AG10803 (cell line): ENCODE results near the gene EDN2.
A peak's percentile ranks its signal among the peaks of the same experiment; 100 is the strongest.

Experiments used
- DNase-seq: peaks from one replicate; pipeline ENCODE4 v3.0.0; 2010; ENCODE audit warnings: low read depth
- H3K4me3 ChIP-seq: 2 replicates; pipeline ENCODE4 v1.5.1; 2011; ENCODE audit warnings: mild to moderate bottlenecking, low read length, control low read depth
- CTCF ChIP-seq: conservative IDR thresholded peaks from 2 replicates; pipeline ENCODE4 v1.5.1; 2011; ENCODE audit warnings: mild to moderate bottlenecking, low read length, control low read depth, inconsistent platforms

The EDN2 gene

GRCh38 chr1:41469706-41470105 lies 14.8 kb downstream of the EDN2 start:
- DNase-seq, result no peak
- H3K4me3 ChIP-seq, result no peak overlapping the region
- TF ChIP-seq CTCF, result no peak

- no peak for DNase-seq
- no peak overlapping the region for H3K4me3 ChIP-seq
- TF ChIP-seq CTCF, result no peak
Observed at GRCh38 chr1:41468122-41468762, 16.2 kb downstream of the EDN2 start.

- no peak for DNase-seq
- no peak for TF ChIP-seq CTCF
- no peak overlapping the region for H3K4me3 ChIP-seq
Observed at GRCh38 chr1:41467673-41468072, 16.8 kb downstream of the EDN2 start.

GRCh38 chr1:41466146-41466545 lies 18.3 kb downstream of the EDN2 start:
- TF ChIP-seq CTCF, result no peak
- DNase-seq, result no peak
- no peak overlapping the region for H3K4me3 ChIP-seq

- no peak for TF ChIP-seq CTCF
- DNase-seq, result no peak
- no peak overlapping the region for H3K4me3 ChIP-seq
Observed at GRCh38 chr1:41465741-41466140, 18.7 kb downstream of the EDN2 start.

- peak; percentile 27 for DNase-seq
- H3K4me3 ChIP-seq, result no peak overlapping the region
- TF ChIP-seq CTCF, result no peak
Observed at GRCh38 chr1:41464885-41465284, 19.6 kb downstream of the EDN2 start.

GRCh38 chr1:41463516-41463915 lies 21.0 kb downstream of the EDN2 start:
- no peak for TF ChIP-seq CTCF
- DNase-seq, result no peak
- H3K4me3 ChIP-seq, result no peak overlapping the region
